Lower leg skin (tissue), 4 donors: Measurements from ENCODE around the gene POU6F2. TPM values are rescaled to one million over a fixed set of nuclear protein-coding genes. Genes with fewer than 3 reads are reported as not detected.

Source experiments
- DNase-seq, 2 donors: peaks; one replicate each; pipeline ENCODE4 v3.0.0-alpha.2; 2019; ENCODE audit warnings: low spot score in 2 of 2
- H3K4me3 ChIP-seq: fragments of 200-600 bp; sonication (generic); 2 replicates; pipeline ENCODE4 v1.5.1; 2017; ENCODE audit warnings: mild to moderate bottlenecking, low read depth; ENCODE audit not compliant: poor library complexity, severe bottlenecking
- CTCF ChIP-seq, 3 donors: fragments of 450-650 bp; IDR thresholded peaks; one replicate each; pipeline ENCODE4 v1.5.1; 2016; ENCODE audit warnings: antibody characterized with exemption in 3 of 3, mild to moderate bottlenecking in 3 of 3, moderate library complexity in 2 of 3
- POLR2A ChIP-seq, 2 donors: fragments of 450-650 bp; IDR thresholded peaks; one replicate each; pipeline ENCODE4 v1.6.1; 2016 to 2017; ENCODE audit warnings: antibody characterized with exemption in 2 of 2, mild to moderate bottlenecking in 1 of 2, moderate library complexity in 1 of 2
- WGBS, 2 donors: methylation state at CpG; one replicate each; pipeline ENCODE4 v1.1.5; 2018; 5-methylcytosine and 5-hydroxymethylcytosine counted together
- intact Hi-C: fragments of 100-400 bp; cut with DNase I; formaldehyde crosslinking; loops from one replicate; pipeline ENCODE4 v1.15.0; 2023; ENCODE audit warnings: low total_unique reads
- total RNA-seq, 4 donors: library from RNA; depleted of rRNA; stranded (reverse); fragments of >200 nt; gene quantifications; one replicate each; pipeline ENCODE4 v1.1.0, GENCODE V29; 2016

POU6F2 gene
- total RNA-seq, 4 donors from 2014 or later: 0.36 TPM; not detected in 3

- intact Hi-C loops: no loop called here
- no peak for DNase-seq
- H3K4me3 ChIP-seq: no peak overlapping the region
- no peak for TF ChIP-seq POLR2A (IDR thresholded peaks at IDR 0.05)
- no peak for TF ChIP-seq CTCF (IDR thresholded peaks at IDR 0.05)
These were observed 323.8 kb downstream of the POU6F2 start for GRCh38 chr7:39301543-39301942.

- intact Hi-C loops: no loop called here
- WGBS, 2 donors: 36 to 48% methylated on average over 6 of the region's 6 CpGs
These were observed 326.5 kb downstream of the POU6F2 start for GRCh38 chr7:39304178-39304577.

GRCh38 chr7:39304668-39305405 lies 327.1 kb downstream of the POU6F2 start:
- DNase-seq: no peak
- intact Hi-C loops: no loop called here
- 63 to 76% methylated on average over 3 of the region's 3 CpGs for WGBS, 2 donors
- TF ChIP-seq POLR2A (IDR thresholded peaks at IDR 0.05) (no peak), CTCF (IDR thresholded peaks at IDR 0.05) (no peak)
- H3K4me3 ChIP-seq: no peak overlapping the region

More at GRCh38 chr7:39304178-39304577, 326.5 kb downstream of the POU6F2 start:
- TF ChIP-seq POLR2A (IDR thresholded peaks at IDR 0.05): no peak
- TF ChIP-seq CTCF (IDR thresholded peaks at IDR 0.05): no peak
- no peak overlapping the region for H3K4me3 ChIP-seq
- no peak for DNase-seq

GRCh38 chr7:39306016-39306570 lies 328.4 kb downstream of the POU6F2 start:
- 39 to 47% methylated on average over 5 of the region's 5 CpGs for WGBS, 2 donors
- no peak overlapping the region for H3K4me3 ChIP-seq
- DNase-seq: no peak
- intact Hi-C loops: no loop called here
- no peak for TF ChIP-seq POLR2A (IDR thresholded peaks at IDR 0.05)
- no peak for TF ChIP-seq CTCF (IDR thresholded peaks at IDR 0.05)

GRCh38 chr7:39310699-39311098 lies 333.0 kb downstream of the POU6F2 start:
- DNase-seq: no peak
- WGBS, 2 donors: 68 to 71% methylated on average over 8 of the region's 8 CpGs
- intact Hi-C loops: no loop called here
- TF ChIP-seq CTCF (IDR thresholded peaks at IDR 0.05) (no peak), POLR2A (IDR thresholded peaks at IDR 0.05) (no peak)
- no peak overlapping the region for H3K4me3 ChIP-seq
